ENCODE measurements around the gene ARHGEF12. TPM values are rescaled to one million over a fixed set of nuclear protein-coding genes. Genes with fewer than 3 reads are reported as not detected.

Gene ARHGEF12
- total RNA-seq, 2 donors from 2014 or later, result 46.5 to 71.1 TPM

DNA sequence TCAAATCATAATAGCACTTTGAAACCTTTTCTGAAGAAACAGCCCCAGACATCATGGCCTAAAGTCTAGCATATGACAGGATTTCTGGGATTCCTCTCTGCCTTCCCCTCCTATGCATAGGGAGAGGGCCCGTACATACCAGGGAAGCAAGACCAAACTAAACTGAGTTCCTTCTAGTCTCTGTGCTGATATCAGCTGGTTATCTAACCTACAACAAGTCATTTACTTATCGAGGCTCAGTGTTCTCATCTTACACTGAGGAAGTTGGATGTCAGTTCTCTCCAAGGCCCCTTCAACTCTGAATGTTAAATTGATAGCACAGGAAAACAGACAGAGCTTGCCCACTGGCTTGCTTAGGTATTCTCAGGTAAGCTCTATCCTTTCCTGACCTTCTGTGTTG, 158.4 kb downstream of the ARHGEF12 start:
- no peak for ATAC-seq
- no peak for TF ChIP-seq POLR2A (IDR thresholded peaks at IDR 0.05)
- TF ChIP-seq, protein P1, sequence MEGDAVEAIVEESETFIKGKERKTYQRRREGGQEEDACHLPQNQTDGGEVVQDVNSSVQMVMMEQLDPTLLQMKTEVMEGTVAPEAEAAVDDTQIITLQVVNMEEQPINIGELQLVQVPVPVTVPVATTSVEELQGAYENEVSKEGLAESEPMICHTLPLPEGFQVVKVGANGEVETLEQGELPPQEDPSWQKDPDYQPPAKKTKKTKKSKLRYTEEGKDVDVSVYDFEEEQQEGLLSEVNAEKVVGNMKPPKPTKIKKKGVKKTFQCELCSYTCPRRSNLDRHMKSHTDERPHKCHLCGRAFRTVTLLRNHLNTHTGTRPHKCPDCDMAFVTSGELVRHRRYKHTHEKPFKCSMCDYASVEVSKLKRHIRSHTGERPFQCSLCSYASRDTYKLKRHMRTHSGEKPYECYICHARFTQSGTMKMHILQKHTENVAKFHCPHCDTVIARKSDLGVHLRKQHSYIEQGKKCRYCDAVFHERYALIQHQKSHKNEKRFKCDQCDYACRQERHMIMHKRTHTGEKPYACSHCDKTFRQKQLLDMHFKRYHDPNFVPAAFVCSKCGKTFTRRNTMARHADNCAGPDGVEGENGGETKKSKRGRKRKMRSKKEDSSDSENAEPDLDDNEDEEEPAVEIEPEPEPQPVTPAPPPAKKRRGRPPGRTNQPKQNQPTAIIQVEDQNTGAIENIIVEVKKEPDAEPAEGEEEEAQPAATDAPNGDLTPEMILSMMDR (IDR thresholded peaks at IDR 0.05), result no peak
- intact Hi-C loops (cut with DNase I), result no loop called here
- H3K9me3 ChIP-seq, result no peaks in the 10 kb centered on the region
- no peaks in the 10 kb centered on the region for H3K36me3 ChIP-seq (replicated peaks in 1 of 2; ENCODE audit: insufficient read depth in 1 of 2, low read depth in 2 of 2)
- 58 to 60% methylated on average over 2 of the region's 2 CpGs for WGBS, 2 donors
- H3K4me1 ChIP-seq, result no peaks in the 10 kb centered on the region
- no peak overlapping the region for H3K4me3 ChIP-seq
- H3K27ac ChIP-seq, result no peak overlapping the region
- H3K27me3 ChIP-seq, result no peaks in the 10 kb centered on the region
- no peak for DNase-seq

DNA sequence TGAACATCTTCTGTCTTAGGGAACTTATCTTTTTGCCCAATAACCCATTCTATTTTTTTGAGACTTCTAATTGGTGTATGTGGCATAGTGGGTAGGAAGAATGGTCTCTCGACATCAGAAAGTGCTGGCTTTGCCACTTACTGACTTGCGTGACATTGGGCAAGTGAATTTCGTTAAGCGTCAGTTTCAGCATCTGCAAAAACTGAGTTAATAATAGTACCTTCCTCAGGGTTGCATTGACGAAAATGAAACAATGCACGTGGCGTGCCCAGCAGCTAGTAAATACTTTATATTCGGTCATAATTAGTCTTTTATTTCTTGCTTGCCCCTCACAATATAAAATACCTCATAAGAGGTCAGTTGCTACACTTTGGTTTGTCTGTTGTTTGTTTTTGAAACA, 162.9 kb downstream of the ARHGEF12 start:
- H3K36me3 ChIP-seq (replicated peaks in 1 of 2; ENCODE audit: insufficient read depth in 1 of 2, low read depth in 2 of 2), result no peaks in the 10 kb centered on the region
- H3K9me3 ChIP-seq, result no peaks in the 10 kb centered on the region
- no peaks in the 10 kb centered on the region for H3K27me3 ChIP-seq
- no peak for TF ChIP-seq POLR2A (IDR thresholded peaks at IDR 0.05)
- TF ChIP-seq, protein P1 (IDR thresholded peaks at IDR 0.05), result no peak
- H3K4me3 ChIP-seq, result no peak overlapping the region
- intact Hi-C loops (cut with DNase I), result no loop called here
- no peak overlapping the region for H3K27ac ChIP-seq
- no peaks in the 10 kb centered on the region for H3K4me1 ChIP-seq
- ATAC-seq, result no peak
- DNase-seq, result no peak
- WGBS, 2 donors, result 77 to 83% methylated on average over 8 of the region's 8 CpGs

DNA sequence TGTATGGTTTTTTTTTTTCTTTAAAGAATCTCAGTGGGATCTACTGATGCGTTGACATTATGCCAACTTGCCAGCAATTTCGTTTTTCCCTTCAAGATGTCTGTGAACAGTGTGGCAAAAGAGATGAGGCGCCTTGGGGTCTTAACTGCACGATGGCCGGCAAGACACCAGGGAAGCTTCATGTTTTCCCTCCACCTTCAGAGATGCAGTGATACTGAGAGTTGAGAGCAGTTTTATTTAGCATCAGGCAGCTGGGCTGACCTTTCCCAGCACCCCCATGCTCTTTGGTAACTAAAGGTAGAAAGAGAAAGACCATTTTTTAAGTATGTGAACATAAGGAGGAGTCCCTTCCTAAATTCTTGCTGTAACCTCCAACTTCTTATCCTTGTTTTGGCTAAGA, 163.6 kb downstream of the ARHGEF12 start:
- ATAC-seq, result no peak
- H3K27ac ChIP-seq, result no peak overlapping the region

DNA sequence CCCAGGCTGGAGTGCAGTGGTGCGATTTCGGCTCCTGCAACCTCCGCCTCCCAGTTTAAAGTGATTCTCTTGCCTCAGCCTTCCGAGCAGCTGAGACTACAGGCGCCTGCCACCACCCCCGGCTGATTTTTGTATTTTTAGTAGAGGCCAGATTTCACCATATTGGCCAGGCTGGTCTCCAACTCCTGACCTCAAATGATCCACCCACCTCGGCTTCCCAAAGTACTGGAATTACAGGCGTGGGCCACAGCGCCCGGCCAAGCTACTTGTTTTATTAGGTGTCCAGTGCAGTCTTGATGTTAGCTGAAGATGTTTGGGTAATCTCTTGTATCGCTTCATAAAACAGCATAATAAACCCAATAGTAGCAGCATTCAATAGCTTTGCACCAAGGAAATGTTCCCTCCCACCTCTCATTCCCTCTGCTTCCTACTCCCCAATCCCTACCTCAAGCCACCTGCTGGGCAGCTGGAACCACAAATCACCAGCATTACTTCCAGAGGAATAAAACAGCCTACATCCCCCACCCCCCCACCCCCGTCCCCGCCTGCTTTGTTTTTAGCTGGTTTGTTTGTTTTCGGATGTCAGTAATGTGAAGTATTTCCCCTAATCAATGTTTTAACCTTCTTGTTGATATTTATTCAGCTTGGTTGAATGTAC, 164.3 kb downstream of the ARHGEF12 start:
- Histone ChIP-seq H3K4me3 (no peak overlapping the region), H3K4me1 (no peaks in the 10 kb centered on the region), H3K36me3 (replicated peaks in 1 of 2; ENCODE audit: insufficient read depth in 1 of 2, low read depth in 2 of 2) (no peaks in the 10 kb centered on the region), H3K27ac (no peak overlapping the region), H3K9me3 (no peaks in the 10 kb centered on the region), H3K27me3 (no peaks in the 10 kb centered on the region)
- intact Hi-C loops (cut with DNase I), result no loop called here
- WGBS, 2 donors, result 43 to 66% methylated on average over 13 to 14 of the region's 14 CpGs
- TF ChIP-seq, protein P1 (IDR thresholded peaks at IDR 0.05), result no peak
- no peak for TF ChIP-seq POLR2A (IDR thresholded peaks at IDR 0.05)
- ATAC-seq (no peak), DNase-seq (peak in 1 of 4 donors; percentile 9)

More for the DNA sequence above, 163.6 kb downstream of the ARHGEF12 start:
- Histone ChIP-seq H3K36me3 (replicated peaks in 1 of 2; ENCODE audit: insufficient read depth in 1 of 2, low read depth in 2 of 2) (no peaks in the 10 kb centered on the region), H3K4me1 (no peaks in the 10 kb centered on the region), H3K9me3 (no peaks in the 10 kb centered on the region), H3K4me3 (no peak overlapping the region), H3K27me3 (no peaks in the 10 kb centered on the region)
- TF ChIP-seq, protein P1 (IDR thresholded peaks at IDR 0.05), result no peak
- TF ChIP-seq POLR2A (IDR thresholded peaks at IDR 0.05), result no peak
- no peak for DNase-seq
- intact Hi-C loops (cut with DNase I), result no loop called here
- WGBS, 2 donors, result 56 to 77% methylated on average over 5 of the region's 5 CpGs

DNA sequence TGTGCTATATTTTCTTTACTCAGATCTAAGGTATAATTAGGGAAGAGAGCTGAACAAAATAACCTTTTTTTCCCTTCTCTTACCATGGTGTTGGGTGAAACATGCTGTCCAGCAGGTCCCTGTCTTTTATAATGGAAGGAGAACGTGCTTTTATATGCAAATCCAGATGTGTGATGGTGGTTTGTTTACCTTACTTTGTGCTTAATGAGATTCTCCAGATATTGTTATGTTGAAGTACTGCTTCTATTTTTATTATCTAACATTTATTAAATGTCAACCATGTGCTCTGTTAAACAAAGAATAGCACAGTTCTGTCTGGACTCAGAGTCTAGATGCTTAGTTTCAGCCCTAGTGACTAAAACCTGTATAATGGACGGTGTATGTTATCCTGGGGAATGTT, 165.2 kb downstream of the ARHGEF12 start:
- TF ChIP-seq, protein P1 (IDR thresholded peaks at IDR 0.05), result no peak
- no peak for TF ChIP-seq POLR2A (IDR thresholded peaks at IDR 0.05)
- DNase-seq (no peak), ATAC-seq (no peak)
- no peaks in the 10 kb centered on the region for H3K4me1 ChIP-seq
- 23 to 28% methylated on average over 2 of the region's 2 CpGs for WGBS, 2 donors
- H3K4me3 ChIP-seq, result no peak overlapping the region
- H3K9me3 ChIP-seq, result no peaks in the 10 kb centered on the region
- intact Hi-C loops (cut with DNase I), result no loop called here
- no peaks in the 10 kb centered on the region for H3K27me3 ChIP-seq
- H3K36me3 ChIP-seq (replicated peaks in 1 of 2; ENCODE audit: insufficient read depth in 1 of 2, low read depth in 2 of 2), result no peaks in the 10 kb centered on the region
- H3K27ac ChIP-seq, result no peak overlapping the region
